Glutamatergic neuron (in vitro differentiated cells): Measurements from ENCODE around the gene ACAP3. TPM values are rescaled to one million over a fixed set of nuclear protein-coding genes. Genes with fewer than 3 reads are reported as not detected.

ENCODE experiments used
- DNase-seq: peaks from one replicate; pipeline ENCODE4 v3.0.0; 2022
- H3K27ac Mint-ChIP-seq: one replicate; pipeline ENCODE4 v1.8.0; 2020; ENCODE audit warnings: mild to moderate bottlenecking, mixed read lengths, inconsistent platforms; ENCODE audit not compliant: unreplicated experiment
- H3K27me3 Mint-ChIP-seq: one replicate; pipeline ENCODE4 v1.8.0; 2020; ENCODE audit warnings: mild to moderate bottlenecking, moderate library complexity, mixed read lengths, inconsistent platforms; ENCODE audit not compliant: unreplicated experiment
- H3K36me3 Mint-ChIP-seq: one replicate; pipeline ENCODE4 v1.8.0; 2020; ENCODE audit warnings: mild to moderate bottlenecking, mixed read lengths, inconsistent platforms; ENCODE audit not compliant: unreplicated experiment
- H3K4me1 Mint-ChIP-seq: one replicate; pipeline ENCODE4 v1.8.0; 2020; ENCODE audit warnings: mild to moderate bottlenecking, low read depth, mixed read lengths, inconsistent platforms; ENCODE audit not compliant: unreplicated experiment
- H3K4me3 Mint-ChIP-seq: one replicate; pipeline ENCODE4 v1.8.0; 2020; ENCODE audit warnings: mild to moderate bottlenecking, mixed read lengths, inconsistent platforms; ENCODE audit not compliant: unreplicated experiment
- H3K9me3 Mint-ChIP-seq: one replicate; pipeline ENCODE4 v1.8.0; 2020; ENCODE audit warnings: mild to moderate bottlenecking, moderate library complexity, mixed read lengths, inconsistent platforms; ENCODE audit not compliant: unreplicated experiment
- total RNA-seq: library from RNA; stranded (reverse); fragmentation: NEBNext Ultra II Directional; extraction: Animal tissue kit (Norgen Biotek cat#: 25700); gene quantifications from one replicate; pipeline ENCODE4 v1.2.1, GENCODE V29; 2021; ENCODE audit not compliant: unreplicated experiment
- TF ChIP-seq, protein P1 (sequence below): fragments of 200-600 bp; sonication (generic); IDR thresholded peaks from one replicate; pipeline ENCODE4 v1.5.0; 2021; ENCODE audit not compliant: partially characterized antibody, unreplicated experiment

The ACAP3 gene
- total RNA-seq, 1 donor from 2014 or later = 1,099 TPM

DNA sequence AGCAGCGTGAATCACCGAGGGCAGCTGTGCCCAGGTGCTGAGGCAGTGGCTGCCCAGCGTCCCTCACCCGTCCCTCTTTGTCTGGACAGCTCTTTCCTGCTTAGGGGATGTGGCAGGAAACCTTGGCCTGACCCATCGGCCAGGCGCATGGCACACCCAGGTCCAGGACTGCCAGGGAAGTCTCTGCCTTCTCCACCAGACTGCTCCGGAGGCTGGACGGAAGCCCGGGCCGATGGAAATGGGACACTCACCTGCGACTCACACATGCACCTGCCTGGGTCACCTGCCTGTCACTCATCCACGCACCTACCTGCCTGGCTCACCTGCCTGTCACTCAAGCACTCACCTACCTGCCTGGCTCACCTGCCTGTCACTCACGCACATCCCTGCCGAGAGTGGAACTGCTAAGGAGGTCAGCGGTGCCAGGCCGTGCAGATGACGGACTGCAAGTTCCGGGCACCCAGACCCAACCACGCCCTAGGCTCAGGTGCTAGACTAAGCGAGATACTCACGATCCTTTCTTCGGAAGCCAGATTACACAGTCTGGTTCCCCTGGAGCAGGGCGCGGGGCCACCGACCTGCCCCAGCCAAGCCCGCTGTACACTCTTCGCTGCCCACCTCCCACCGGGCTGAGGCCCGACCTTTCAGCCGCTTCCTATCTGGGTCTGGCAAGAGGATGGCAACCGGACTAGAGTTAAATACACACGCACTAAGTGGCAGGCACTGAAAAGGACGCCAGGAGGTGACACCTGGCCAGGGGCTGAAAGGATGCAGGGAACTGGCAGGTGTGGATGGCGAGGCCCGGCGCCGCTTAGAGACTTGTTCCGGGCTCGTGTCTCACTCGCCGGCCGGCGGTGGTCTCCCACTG lies 35.2 kb downstream of the ACAP3 start:
- peak overlapping the region; percentile 90 for H3K4me3 Mint-ChIP-seq
- H3K9me3 Mint-ChIP-seq = peaks cover 14% of the 10 kb centered on the region
- peak overlapping the region; percentile 90 for H3K27ac Mint-ChIP-seq
- peak; percentile 21 for DNase-seq
- peaks cover 14% of the 10 kb centered on the region for H3K27me3 Mint-ChIP-seq
- H3K4me1 Mint-ChIP-seq = peaks cover 33% of the 10 kb centered on the region
- H3K36me3 Mint-ChIP-seq = no peaks in the 10 kb centered on the region
- TF ChIP-seq, protein P1, sequence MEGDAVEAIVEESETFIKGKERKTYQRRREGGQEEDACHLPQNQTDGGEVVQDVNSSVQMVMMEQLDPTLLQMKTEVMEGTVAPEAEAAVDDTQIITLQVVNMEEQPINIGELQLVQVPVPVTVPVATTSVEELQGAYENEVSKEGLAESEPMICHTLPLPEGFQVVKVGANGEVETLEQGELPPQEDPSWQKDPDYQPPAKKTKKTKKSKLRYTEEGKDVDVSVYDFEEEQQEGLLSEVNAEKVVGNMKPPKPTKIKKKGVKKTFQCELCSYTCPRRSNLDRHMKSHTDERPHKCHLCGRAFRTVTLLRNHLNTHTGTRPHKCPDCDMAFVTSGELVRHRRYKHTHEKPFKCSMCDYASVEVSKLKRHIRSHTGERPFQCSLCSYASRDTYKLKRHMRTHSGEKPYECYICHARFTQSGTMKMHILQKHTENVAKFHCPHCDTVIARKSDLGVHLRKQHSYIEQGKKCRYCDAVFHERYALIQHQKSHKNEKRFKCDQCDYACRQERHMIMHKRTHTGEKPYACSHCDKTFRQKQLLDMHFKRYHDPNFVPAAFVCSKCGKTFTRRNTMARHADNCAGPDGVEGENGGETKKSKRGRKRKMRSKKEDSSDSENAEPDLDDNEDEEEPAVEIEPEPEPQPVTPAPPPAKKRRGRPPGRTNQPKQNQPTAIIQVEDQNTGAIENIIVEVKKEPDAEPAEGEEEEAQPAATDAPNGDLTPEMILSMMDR = no peak

DNA sequence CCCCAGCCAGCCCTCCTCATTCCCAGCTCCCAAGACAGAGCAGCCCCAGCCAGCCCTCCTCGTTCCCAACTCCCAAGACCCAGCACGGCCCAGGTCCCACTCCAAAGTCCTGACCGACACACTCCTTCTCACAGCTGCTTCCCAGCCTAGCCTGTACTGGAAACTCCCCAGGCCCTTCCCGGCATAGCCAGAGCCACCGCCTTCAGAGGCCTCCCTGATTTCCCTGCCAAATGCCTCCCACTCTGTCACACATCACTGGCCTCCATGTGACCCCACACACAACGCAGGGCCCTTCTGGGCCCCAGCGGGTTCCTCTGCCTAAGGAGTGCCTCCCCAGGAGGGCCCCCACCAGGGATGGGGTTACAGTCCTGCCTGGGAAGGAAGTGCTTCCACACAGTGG lies 36.9 kb downstream of the ACAP3 start:
- H3K36me3 Mint-ChIP-seq = no peaks in the 10 kb centered on the region
- H3K4me3 Mint-ChIP-seq = peak overlapping the region; percentile 77
- peak overlapping the region; percentile 73 for H3K27ac Mint-ChIP-seq

DNA sequence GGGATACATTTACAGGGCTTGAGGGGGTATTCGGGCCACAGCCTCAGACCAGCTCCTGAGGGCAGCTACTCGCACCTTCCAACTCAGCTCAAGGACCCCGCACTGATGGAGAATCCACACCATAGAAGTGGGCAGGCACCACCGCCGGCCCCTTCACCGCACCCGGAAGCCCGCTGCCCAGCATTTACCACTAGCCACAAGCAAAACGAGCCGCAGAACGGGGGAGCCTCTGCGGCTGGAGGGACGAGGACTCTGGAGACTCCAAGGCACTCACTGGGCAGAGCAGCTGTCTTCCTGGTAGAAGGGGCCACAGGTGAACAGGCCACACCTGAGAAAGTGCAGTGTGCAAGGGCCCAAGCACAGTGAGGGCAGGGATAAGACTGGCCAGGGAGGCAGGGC lies 39.4 kb downstream of the ACAP3 start:
- H3K27me3 Mint-ChIP-seq = peaks cover 11% of the 10 kb centered on the region
- H3K4me3 Mint-ChIP-seq = no peak overlapping the region
- H3K27ac Mint-ChIP-seq = no peak overlapping the region
- TF ChIP-seq, protein P1 = no peak
- peaks cover 25% of the 10 kb centered on the region for H3K4me1 Mint-ChIP-seq
- no peaks in the 10 kb centered on the region for H3K36me3 Mint-ChIP-seq
- H3K9me3 Mint-ChIP-seq = peaks cover 16% of the 10 kb centered on the region
- no peak for DNase-seq

More for the DNA sequence above, 36.9 kb downstream of the ACAP3 start:
- no peak for DNase-seq
- peaks cover 14% of the 10 kb centered on the region for H3K27me3 Mint-ChIP-seq
- peaks cover 32% of the 10 kb centered on the region for H3K4me1 Mint-ChIP-seq
- TF ChIP-seq, protein P1 = no peak
- peaks cover 16% of the 10 kb centered on the region for H3K9me3 Mint-ChIP-seq

DNA sequence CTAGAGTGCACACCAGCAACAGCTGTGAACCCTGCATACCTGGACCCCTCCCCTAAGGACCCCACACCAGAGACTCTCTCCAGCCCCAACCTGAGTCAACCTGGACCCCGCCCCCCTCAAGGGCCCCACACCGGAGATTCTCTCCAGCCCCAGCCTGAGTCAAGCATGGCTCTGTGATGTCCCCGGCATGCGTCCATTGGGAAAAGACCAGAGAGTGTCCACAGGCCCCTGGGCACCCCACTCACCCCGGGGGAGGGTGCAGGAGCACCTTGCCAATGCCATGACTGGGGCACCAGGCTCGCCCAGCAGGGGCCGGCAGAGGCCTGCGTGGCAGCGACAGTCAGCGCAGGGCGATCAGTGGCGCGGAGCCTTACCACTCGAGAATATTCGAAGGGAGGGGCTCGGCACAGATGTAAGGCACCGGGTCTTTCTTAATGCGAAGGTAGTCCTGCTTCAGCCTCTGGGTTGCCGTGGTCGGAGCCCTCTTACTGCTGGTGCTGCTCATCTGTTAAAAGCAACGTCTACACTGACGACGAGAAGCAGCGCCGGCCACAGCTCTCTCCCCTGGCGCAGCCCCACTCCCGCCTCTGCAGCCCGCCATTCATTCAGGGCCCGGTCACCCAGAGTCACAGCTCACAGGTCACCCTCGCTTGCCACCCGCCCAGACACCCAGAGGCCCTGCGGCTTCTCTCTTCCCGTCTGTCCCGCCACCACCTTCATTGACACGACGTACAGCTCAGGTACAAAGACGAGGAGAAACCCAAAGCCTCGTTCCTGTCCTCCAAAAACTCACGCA lies 40.0 kb downstream of the ACAP3 start:
- Mint-ChIP-seq H3K27ac (no peak overlapping the region), H3K27me3 (peaks cover 9% of the 10 kb centered on the region), H3K9me3 (peaks cover 11% of the 10 kb centered on the region), H3K36me3 (no peaks in the 10 kb centered on the region), H3K4me1 (peaks cover 25% of the 10 kb centered on the region), H3K4me3 (no peak overlapping the region)
- no peak for DNase-seq
- TF ChIP-seq, protein P1 = no peak

DNA sequence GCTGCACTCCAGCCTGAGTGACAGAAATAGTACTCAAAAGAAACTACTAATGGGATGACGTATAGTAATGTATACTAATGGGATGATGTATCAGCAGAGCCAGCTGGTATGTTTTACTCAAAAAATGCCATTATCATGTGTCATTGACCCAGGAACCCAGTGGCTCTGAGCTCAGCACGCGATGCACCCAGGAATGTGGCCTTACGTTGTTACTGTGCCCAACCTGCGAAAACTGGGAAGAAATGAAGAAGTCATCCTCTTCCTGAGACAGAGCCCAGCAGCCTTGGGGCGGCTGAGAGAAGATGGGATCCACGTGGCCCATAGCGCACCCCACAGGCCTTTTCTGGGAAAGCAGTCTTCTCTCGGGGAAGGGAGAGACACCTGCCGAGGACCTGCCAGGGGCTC lies 42.9 kb downstream of the ACAP3 start:
- H3K4me1 Mint-ChIP-seq = peaks cover 16% of the 10 kb centered on the region
- peak overlapping the region; percentile 19 for H3K4me3 Mint-ChIP-seq
- H3K27me3 Mint-ChIP-seq = peaks cover 4% of the 10 kb centered on the region
- no peak overlapping the region for H3K27ac Mint-ChIP-seq
- TF ChIP-seq, protein P1 = peak; percentile 10
- no peaks in the 10 kb centered on the region for H3K36me3 Mint-ChIP-seq
- DNase-seq = peak; percentile 53
- H3K9me3 Mint-ChIP-seq = peaks cover 8% of the 10 kb centered on the region
